ENCODE results near the gene BAIAP3.

The BAIAP3 gene

DNA sequence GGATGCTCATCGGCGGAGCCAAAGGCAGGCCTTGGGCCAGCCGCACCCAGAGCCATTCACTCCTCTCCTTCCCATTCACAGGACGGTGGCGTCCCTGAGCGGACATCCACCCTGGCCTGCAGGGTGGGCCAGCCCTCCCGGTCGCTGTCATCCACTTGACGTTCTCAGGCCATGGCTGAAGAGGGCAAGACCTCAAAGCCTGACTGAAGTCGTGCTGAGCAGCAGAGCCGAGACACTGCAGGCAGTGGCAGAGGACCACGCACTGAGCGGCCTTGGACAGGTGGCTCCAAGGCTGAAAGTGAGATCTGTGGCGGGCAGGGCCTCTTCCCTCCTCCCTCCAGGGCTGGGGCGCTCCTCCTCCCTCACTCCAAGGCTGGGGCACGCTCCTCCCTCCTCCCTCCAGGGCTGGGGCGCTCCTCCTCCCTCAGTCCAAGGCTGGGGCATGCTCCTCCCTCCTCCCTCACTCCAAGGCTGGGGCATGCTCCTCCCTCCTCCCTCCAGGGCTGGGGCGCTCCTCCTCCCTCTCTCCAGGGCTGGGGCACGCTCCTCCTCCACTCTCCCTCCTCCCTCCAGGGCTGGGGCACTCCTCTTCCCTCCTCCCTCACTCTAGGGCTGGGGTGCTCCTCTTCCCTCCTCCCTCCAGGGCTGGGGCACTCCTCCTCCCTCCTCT lies 42.4 kb downstream of the BAIAP3 start:
- no peak for DNase-seq (ENCODE audit: extremely low spot score)
- TF ChIP-seq SUZ12 (IDR thresholded peaks at IDR 0.05), result no peak
- TF ChIP-seq, protein P1, sequence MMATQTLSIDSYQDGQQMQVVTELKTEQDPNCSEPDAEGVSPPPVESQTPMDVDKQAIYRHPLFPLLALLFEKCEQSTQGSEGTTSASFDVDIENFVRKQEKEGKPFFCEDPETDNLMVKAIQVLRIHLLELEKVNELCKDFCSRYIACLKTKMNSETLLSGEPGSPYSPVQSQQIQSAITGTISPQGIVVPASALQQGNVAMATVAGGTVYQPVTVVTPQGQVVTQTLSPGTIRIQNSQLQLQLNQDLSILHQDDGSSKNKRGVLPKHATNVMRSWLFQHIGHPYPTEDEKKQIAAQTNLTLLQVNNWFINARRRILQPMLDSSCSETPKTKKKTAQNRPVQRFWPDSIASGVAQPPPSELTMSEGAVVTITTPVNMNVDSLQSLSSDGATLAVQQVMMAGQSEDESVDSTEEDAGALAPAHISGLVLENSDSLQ (IDR thresholded peaks at IDR 0.05), result no peak
- TF ChIP-seq TARDBP (IDR thresholded peaks at IDR 0.05), result no peak
- no peak for TF ChIP-seq FOXK2 (IDR thresholded peaks at IDR 0.05)
- TF ChIP-seq NFRKB (IDR thresholded peaks at IDR 0.05), result no peak
- no peak for TF ChIP-seq FOXA1 (IDR thresholded peaks at IDR 0.05)
- ChIA-PET CTCF (no interaction called here), POLR2A (no interaction called here)

DNA sequence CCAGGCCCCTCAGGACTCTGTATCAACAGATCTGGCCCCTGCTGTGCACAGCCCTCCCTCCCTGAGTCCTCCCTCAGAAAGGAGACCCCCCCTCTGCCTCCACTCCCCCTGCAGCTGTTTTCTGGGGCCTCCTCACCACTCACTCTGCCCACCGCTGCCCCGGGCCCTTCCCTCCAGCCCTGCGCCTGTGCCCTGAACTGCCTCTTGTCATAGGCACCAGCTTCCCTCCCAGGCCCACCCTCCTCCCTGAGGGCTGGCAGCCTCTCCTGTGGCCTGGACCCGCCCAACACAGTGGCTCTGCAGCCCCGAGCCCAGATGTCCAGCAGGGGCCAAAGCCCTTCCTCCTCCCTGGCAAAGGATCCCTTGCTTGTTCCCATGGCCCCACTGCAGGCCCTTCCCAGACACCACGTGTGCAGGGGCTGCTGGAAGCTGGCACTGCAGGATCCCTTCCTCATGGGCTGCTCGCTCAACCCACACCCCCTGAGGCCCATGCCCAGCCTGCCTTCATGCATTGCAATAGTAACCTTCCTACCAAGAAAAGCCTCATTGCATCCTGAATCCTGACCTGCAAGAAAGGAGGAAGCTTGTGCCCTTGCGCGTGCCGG lies 44.1 kb downstream of the BAIAP3 start:
- CTCF ChIA-PET, result no interaction called here

GRCh38 chr16:1378087-1378803 lies 44.8 kb downstream of the BAIAP3 start:
- TF ChIP-seq L3MBTL2 (conservative IDR thresholded peaks at IDR 0.05), result no peak
- ChIA-PET POLR2A (interaction anchor here (1.3 to 1.4 kb wide), 2 partner anchors 10 to 15 kb away, joined by 3 to 4 read pairs; no protein-coding TSS in a partner anchor), CTCF (interaction anchor here (0.6 to 0.7 kb wide), 2 partner anchors 10 to 17 kb away, joined by 3 read pairs; no protein-coding TSS in a partner anchor)
- DNase-seq (ENCODE audit: extremely low spot score), result no peak

More for the DNA sequence above, 44.1 kb downstream of the BAIAP3 start:
- TF ChIP-seq, protein P1 (IDR thresholded peaks at IDR 0.05), result no peak
- TF ChIP-seq CTBP1 (IDR thresholded peaks at IDR 0.05; ENCODE audit: borderline replicate concordance) (no peak), L3MBTL2 (conservative IDR thresholded peaks at IDR 0.05) (no peak), BHLHE40 (IDR thresholded peaks at IDR 0.05; ENCODE audit: borderline replicate concordance) (no peak), NFRKB (IDR thresholded peaks at IDR 0.05) (no peak), LEF1 (IDR thresholded peaks at IDR 0.05; ENCODE audit: borderline replicate concordance) (no peak), FOXA1 (IDR thresholded peaks at IDR 0.05) (no peak), ARNT (IDR thresholded peaks at IDR 0.05) (no peak), FOXM1 (IDR thresholded peaks at IDR 0.05; ENCODE audit: borderline replicate concordance) (no peak), SUZ12 (IDR thresholded peaks at IDR 0.05) (no peak), TARDBP (IDR thresholded peaks at IDR 0.05) (no peak), SP1 (IDR thresholded peaks at IDR 0.05) (no peak), ZNF384 (IDR thresholded peaks at IDR 0.05) (no peak), HDGF (IDR thresholded peaks at IDR 0.05; ENCODE audit: borderline replicate concordance) (no peak), ELF4 (IDR thresholded peaks at IDR 0.05) (no peak)
- no peak for DNase-seq (ENCODE audit: extremely low spot score)
- POLR2A ChIA-PET, result no interaction called here

DNA sequence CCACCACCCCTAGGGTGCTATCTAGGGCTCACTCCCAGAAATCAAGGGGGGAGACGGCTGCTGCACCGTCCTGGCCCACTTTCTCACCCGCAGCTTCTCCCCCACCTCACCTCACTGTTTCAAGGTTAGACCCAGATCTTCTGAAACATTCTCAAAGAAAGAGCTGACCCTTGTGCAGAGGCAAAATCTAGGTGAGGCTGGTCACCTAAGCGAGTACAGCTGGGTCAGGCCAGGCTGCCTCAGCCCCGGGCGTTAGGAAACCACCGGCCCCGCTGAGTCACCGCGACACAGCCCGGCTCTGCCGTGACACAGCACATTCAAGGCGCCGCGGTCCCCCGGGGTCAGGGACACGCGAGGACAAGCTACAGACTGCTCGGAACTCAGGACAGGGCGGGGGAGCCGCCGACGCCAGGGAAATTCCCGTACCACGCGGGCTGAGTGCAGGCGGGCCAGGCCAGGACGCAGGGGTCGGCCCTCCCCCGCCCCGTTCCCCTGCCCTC lies 45.4 kb downstream of the BAIAP3 start:
- peak; percentile 46 for DNase-seq (ENCODE audit: extremely low spot score)
- ChIA-PET CTCF (interaction anchor here (0.6 to 0.7 kb wide), 3 partner anchors 10 to 16 kb away, joined by 3 read pairs; no protein-coding TSS in a partner anchor), POLR2A (interaction anchor here (1.3 to 1.4 kb wide), 2 partner anchors 10 to 15 kb away, joined by 3 to 4 read pairs; no protein-coding TSS in a partner anchor)
- TF ChIP-seq SP1 (IDR thresholded peaks at IDR 0.05), result no peak
- no peak for TF ChIP-seq ELF4 (IDR thresholded peaks at IDR 0.05)
- no peak for TF ChIP-seq TARDBP (IDR thresholded peaks at IDR 0.05)
- TF ChIP-seq, protein P1 (IDR thresholded peaks at IDR 0.05), result no peak
- TF ChIP-seq NFRKB (IDR thresholded peaks at IDR 0.05), result no peak
- no peak for TF ChIP-seq HDGF (IDR thresholded peaks at IDR 0.05; ENCODE audit: borderline replicate concordance)
- TF ChIP-seq ZNF384 (IDR thresholded peaks at IDR 0.05), result no peak

- ChIA-PET CTCF (interaction anchor here (0.6 to 0.9 kb wide), 3 partner anchors 13 to 247 kb away, joined by 3 to 5 read pairs (median 3); no protein-coding TSS in a partner anchor), POLR2A (interaction anchor here (1.1 to 1.4 kb wide), 4 partner anchors 11 to 41 kb away, joined by 3 to 4 read pairs (median 4); partner anchors contain the start of gene UQCC4)
- DNase-seq (ENCODE audit: extremely low spot score), result peak; percentile 89
- TF ChIP-seq FOXM1 (IDR thresholded peaks at IDR 0.05; ENCODE audit: borderline replicate concordance), result no peak
- TF ChIP-seq L3MBTL2 (conservative IDR thresholded peaks at IDR 0.05), result peak; percentile 67
These were observed 46.0 kb downstream of the BAIAP3 start for GRCh38 chr16:1379304-1380076.

- ChIA-PET POLR2A (interaction anchor here (1.1 to 1.4 kb wide), 2 partner anchors 11 to 40 kb away, joined by 3 to 4 read pairs; partner anchors contain the start of gene UQCC4), CTCF (interaction anchor here (0.6 to 0.9 kb wide), 2 partner anchors 17 to 246 kb away, joined by 3 to 5 read pairs; no protein-coding TSS in a partner anchor)
- TF ChIP-seq LEF1 (IDR thresholded peaks at IDR 0.05; ENCODE audit: borderline replicate concordance) (no peak), SP1 (IDR thresholded peaks at IDR 0.05) (no peak), TARDBP (IDR thresholded peaks at IDR 0.05) (no peak), ZNF384 (IDR thresholded peaks at IDR 0.05) (no peak), ELF4 (IDR thresholded peaks at IDR 0.05) (no peak), CTBP1 (IDR thresholded peaks at IDR 0.05; ENCODE audit: borderline replicate concordance) (no peak), FOXM1 (IDR thresholded peaks at IDR 0.05; ENCODE audit: borderline replicate concordance) (no peak), L3MBTL2 (conservative IDR thresholded peaks at IDR 0.05) (no peak), FOXK2 (IDR thresholded peaks at IDR 0.05) (no peak), BHLHE40 (IDR thresholded peaks at IDR 0.05; ENCODE audit: borderline replicate concordance) (no peak), ARNT (IDR thresholded peaks at IDR 0.05) (no peak), NFRKB (IDR thresholded peaks at IDR 0.05) (no peak), FOXA1 (IDR thresholded peaks at IDR 0.05) (no peak), SUZ12 (IDR thresholded peaks at IDR 0.05) (no peak), HDGF (IDR thresholded peaks at IDR 0.05; ENCODE audit: borderline replicate concordance) (no peak)
- TF ChIP-seq, protein P1 (IDR thresholded peaks at IDR 0.05), result no peak
- DNase-seq (ENCODE audit: extremely low spot score), result no peak
These were observed 46.8 kb downstream of the BAIAP3 start for GRCh38 chr16:1380195-1380594.

Data from HEK293T (cell line).